T47D (cell line): Measurements from ENCODE around the gene GPR161.

Source experiments
- DNase-seq, 2 experiments: peaks; one replicate each; pipeline versions ENCODE4 v3.0.0 to v3.0.0-alpha.2; 2011 to 2012; ENCODE audit warnings: low read depth in 1 of 2, low spot score in 1 of 2
- JUND ChIP-seq: IDR thresholded peaks from 2 replicates; pipeline ENCODE4 v1.6.1; 2012; ENCODE audit warnings: low read depth
- in situ Hi-C: cut with HindIII; loops from 2 replicates; pipeline ENCODE4 v1.10.0; 2016; ENCODE audit warnings: low sequenced_read_pairs, low pct_unique_long_range_greater_than_20kb

Gene GPR161

DNA sequence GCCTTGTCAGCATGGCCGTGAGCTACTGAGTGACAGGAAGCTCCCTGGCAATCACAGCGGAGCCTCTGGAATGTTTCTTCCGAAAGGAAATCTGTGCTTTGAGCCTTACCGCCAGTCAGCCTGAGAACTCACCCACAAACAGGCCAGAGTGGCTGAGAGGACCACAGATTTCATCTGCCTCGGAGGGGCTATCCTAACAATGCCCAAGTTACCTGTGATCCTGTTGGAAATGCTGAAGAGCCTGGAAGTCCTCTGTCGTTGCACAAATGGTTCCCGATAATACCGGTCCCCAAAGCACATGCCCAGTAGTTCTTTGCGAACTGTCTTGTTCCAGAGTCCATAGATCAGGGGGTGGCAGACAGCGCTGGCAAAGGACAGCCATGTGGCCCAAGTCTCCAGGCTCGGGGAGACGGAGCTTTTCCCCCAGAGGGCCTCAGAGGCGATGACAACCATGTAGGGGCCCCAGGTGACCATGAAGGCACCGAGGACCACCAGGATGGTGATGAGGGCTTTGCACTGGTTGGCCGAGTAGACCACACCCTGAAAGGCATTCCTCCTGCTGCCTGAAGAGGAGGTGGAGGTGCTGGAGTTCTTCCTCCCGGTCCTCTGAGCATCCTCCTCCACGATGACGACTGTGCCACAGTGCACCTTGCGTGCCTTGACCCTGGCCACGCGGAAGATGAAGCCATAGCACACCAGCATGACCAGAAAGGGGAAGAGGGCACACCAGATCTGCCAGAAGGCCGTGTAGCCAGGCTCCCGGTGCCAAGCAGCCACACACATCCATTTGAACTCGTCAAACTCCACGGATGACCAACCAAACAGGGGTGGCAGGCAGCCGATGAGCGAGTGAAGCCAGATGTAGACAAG is 40.2 kb downstream of the GPR161 start:
- no peak for DNase-seq
- in situ Hi-C loops: no loop called here
- TF ChIP-seq JUND: no peak

DNA sequence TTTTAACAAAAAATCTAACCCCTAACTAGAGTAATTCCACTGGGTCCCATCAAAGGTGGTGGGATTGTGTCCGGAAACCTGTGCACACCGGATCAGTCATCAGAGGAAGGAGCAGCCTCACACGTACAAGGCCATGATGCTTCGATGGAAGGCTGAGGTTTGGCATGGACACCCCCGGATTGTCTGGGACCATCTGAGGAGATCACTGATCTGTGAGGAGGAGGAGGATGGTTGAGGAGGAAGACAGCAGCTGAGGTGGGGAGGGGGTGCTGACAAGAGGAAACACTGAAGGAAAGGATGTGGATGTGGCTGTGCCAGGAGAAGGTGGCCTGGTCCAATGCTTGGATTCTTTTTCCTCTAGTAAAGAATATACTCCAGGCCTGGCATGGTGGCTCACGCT is 41.3 kb downstream of the GPR161 start:
- in situ Hi-C loops: no loop called here
- TF ChIP-seq JUND: no peak
- DNase-seq: no peak

GRCh38 chr1:168093616-168094015 is 43.1 kb downstream of the GPR161 start:
- in situ Hi-C loops: no loop called here
- DNase-seq: no peak
- TF ChIP-seq JUND: no peak

DNA sequence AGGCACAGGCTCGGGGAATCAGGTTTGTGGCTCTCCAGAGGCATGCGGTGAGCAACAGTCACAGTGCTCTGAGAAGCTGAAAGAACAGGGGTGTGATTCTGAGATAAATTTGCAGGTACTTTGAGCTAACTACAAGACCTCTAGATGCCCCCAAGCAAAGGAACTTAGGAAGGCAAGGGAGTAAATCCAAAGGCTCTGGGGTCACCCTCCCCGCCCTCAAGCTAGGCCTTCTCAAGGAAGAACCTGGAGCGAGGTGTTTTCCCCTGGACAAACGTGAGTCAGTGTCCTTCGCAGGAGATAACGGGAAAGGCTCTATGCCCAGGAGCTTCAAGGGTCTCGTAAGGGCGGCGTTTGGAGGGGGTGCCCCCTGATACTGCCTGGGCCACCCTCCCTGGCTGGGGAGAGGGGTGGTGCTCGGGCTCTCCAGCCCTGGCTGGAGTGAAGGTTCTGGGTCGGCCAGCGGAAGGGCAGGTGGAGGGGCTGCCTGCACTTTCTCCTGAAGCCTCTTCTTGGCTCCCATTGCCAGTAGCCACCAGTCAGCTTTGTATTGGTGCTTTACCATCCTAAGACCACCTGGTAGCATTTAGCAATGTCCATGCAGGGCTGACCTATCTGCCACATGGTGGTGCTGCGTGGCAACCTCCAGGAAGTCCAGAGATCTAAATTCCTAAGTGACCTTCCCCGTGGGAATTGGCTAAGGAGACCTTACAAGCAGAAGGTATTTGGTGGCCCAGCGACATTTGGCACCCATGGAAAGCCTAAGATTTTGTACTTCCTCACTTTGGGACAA is 44.0 kb downstream of the GPR161 start:
- TF ChIP-seq JUND: no peak
- in situ Hi-C loops: no loop called here
- peak in 1 of 2 experiments; percentile 56 for DNase-seq

- TF ChIP-seq JUND: no peak
- no peak for DNase-seq
- in situ Hi-C loops: no loop called here
Observed at GRCh38 chr1:168091720-168092550, 44.8 kb downstream of the GPR161 start.

GRCh38 chr1:168091063-168091462 is 45.7 kb downstream of the GPR161 start:
- in situ Hi-C loops: no loop called here
- no peak for TF ChIP-seq JUND
- no peak for DNase-seq

DNA sequence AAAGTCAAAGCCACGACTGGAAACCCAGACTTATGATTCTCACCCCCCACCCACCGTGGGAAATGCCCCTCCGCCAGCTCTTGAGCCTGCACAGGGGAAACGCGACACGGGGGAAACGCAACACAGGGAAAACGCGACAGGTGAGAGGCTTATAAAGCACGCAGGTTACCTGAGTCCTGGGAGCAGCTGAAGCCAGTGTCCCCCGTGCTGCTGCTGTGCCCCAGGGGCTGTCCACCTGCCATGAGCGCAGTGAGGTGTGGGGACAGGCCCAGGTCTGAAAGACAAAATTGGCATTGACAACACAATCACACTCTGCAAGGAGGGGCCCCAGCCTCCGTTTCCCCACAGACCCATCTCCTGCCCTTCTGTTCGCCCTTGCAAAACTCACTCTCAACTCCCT is 46.3 kb downstream of the GPR161 start:
- in situ Hi-C loops: no loop called here
- TF ChIP-seq JUND: no peak
- no peak for DNase-seq

- TF ChIP-seq JUND: no peak
- in situ Hi-C loops: no loop called here
- no peak for DNase-seq
Observed at GRCh38 chr1:168089979-168090337, 46.8 kb downstream of the GPR161 start.

DNA sequence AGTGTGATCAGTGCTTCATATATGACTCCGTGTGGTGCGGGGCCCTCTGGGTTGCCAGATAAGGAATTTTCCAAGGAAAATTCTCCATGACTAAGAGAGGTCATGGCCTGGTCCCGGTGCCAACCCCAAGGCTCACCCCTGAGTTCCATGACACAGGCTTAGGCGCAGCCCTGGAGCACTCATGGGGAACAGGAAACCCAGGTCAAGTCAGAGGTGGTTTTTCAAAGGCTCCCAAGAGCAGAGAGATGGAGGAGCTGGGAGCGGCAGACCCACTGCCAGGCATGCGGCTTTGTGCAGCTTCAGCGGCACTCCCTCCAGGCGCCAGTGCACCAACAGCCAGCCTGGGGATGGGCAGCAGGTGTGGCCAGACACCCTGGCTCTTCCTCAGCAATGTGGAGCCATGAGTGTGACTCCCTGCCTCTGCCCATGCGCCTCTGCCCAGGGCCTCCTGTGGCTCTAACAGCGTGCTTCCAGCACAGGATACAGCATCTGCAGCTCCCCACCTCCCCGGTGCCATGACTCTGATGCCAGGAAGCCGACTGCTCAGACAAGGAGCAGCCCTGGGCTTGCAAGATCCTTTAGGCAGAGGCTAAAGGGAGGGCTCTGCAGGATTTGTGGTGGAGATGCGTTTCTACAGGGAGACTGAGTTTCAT is 47.3 kb downstream of the GPR161 start:
- no peak for TF ChIP-seq JUND
- DNase-seq: no peak
- in situ Hi-C loops: no loop called here

GRCh38 chr1:168088511-168089325 is 48.0 kb downstream of the GPR161 start:
- in situ Hi-C loops: no loop called here
- no peak for DNase-seq
- TF ChIP-seq JUND: no peak

DNA sequence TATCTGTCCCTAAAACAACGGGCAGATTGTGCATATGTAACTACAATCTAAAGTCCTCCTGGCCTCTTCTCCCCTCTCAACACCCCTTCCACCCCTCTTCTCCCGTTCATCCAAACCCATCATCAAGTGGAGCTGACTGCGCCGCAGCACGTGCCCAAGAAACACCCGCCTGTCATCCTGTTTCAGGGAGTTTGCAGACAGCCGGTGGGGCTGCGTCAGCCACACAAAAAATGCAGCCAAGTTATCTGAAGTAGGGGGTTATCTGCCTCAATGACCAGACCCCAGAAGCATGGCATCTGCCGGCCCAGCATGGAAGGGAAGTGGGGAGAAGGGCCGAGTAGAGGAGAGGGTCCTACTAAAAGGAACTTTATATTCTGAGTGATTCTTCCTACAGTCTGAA is 49.0 kb downstream of the GPR161 start:
- no peak for DNase-seq
- in situ Hi-C loops: no loop called here
- no peak for TF ChIP-seq JUND

- DNase-seq: no peak
- TF ChIP-seq JUND: no peak
- in situ Hi-C loops: no loop called here
Observed at GRCh38 chr1:168086438-168086837, 50.3 kb downstream of the GPR161 start.
